Transverse colon (tissue), 4 donors: ENCODE measurements around the gene RPTOR.

Experiments used
- POLR2A ChIP-seq: fragments of 450-650 bp; IDR thresholded peaks from one replicate; pipeline ENCODE4 v1.6.1; 2016; ENCODE audit warnings: antibody characterized with exemption, mild to moderate bottlenecking, moderate library complexity
- POLR2AphosphoS5 ChIP-seq, 3 donors: sonication (generic); formaldehyde crosslinking; IDR thresholded peaks; one replicate each; pipeline ENCODE4 v1.6.1; 2016; ENCODE audit warnings: antibody characterized with exemption in 3 of 3
- TF ChIP-seq, protein P1 (sequence below), 5 experiments: fragments of 200-600 bp in 3 of 5; fragments of 450-650 bp in 2 of 5; sonication (generic) in 3 of 5; IDR thresholded peaks; 1 replicate in 2 of 5; 2 replicates in 3 of 5; pipeline ENCODE4 v1.5.1; 2016 to 2017; ENCODE audit warnings: antibody characterized with exemption in 5 of 5, inconsistent platforms in 3 of 5, mild to moderate bottlenecking in 2 of 5, moderate library complexity in 1 of 5

DNA sequence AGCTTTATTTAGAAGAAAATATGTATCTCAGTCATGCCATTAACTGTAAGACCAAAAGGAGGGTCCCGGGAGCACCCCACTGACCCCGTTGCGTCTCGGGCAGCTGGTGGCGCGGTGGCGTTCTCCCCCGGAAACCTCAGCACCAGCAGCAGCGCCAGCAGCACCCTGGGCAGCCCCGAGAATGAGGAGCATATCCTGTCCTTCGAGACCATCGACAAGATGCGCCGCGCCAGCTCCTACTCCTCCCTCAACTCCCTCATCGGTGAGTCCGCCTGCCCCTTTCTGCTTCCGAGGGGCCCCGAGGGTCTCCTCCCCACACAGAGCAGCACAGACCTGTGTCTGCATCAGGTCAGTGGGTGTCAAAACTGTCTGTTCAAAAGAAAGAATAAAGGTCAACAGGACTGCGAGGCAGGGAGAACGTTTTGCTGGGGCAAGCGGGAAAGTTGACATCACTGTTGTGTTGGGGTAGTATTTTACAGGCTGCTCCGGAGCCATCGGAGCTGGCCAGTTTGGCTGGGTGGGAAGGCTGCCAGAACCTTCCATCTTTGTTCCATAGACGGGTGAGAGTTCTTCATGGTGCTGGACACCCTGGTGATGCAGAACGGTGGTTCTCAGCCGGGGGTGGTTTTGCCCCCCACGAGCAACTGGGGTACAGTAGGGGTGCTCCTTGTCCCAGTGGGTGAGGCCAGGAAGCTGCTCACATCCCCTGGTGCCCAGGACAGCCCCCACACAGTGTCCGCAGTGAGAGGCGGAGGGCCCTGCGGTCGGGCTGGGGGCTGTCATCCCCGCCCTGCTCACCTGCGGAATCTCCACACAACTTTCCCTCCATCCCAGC lies 349.2 kb downstream of the RPTOR start:
- TF ChIP-seq, protein P1, sequence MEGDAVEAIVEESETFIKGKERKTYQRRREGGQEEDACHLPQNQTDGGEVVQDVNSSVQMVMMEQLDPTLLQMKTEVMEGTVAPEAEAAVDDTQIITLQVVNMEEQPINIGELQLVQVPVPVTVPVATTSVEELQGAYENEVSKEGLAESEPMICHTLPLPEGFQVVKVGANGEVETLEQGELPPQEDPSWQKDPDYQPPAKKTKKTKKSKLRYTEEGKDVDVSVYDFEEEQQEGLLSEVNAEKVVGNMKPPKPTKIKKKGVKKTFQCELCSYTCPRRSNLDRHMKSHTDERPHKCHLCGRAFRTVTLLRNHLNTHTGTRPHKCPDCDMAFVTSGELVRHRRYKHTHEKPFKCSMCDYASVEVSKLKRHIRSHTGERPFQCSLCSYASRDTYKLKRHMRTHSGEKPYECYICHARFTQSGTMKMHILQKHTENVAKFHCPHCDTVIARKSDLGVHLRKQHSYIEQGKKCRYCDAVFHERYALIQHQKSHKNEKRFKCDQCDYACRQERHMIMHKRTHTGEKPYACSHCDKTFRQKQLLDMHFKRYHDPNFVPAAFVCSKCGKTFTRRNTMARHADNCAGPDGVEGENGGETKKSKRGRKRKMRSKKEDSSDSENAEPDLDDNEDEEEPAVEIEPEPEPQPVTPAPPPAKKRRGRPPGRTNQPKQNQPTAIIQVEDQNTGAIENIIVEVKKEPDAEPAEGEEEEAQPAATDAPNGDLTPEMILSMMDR (IDR thresholded peaks at IDR 0.05): no peak
- TF ChIP-seq POLR2A (no peak), POLR2AphosphoS5 (IDR thresholded peaks at IDR 0.05) (no peak)
